RPMI7951 (cell line): ENCODE results near the gene PLEKHA6. TPM values are rescaled to one million over a fixed set of nuclear protein-coding genes. Genes with fewer than 3 reads are reported as not detected.
A peak's percentile ranks its signal among the peaks of the same experiment; 100 is the strongest.

Source experiments
- DNase-seq: peaks from one replicate; pipeline ENCODE4 v3.0.0-alpha.2; 2012; ENCODE audit warnings: low read depth
- total RNA-seq: library from RNA; depleted of rRNA; stranded (reverse); fragments of >200 nt; shearing (Covaris generic); gene quantifications from 2 replicates; pipeline ENCODE4 v1.2.3, GENCODE V29; 2014

PLEKHA6 gene
- total RNA-seq, 1 experiment from 2014 or later, result 0.72 TPM

- DNase-seq, result peak; percentile 61
These were observed 72.8 kb downstream of the PLEKHA6 start for GRCh38 chr1:204286831-204287421.

- no peak for DNase-seq
These were observed 73.4 kb downstream of the PLEKHA6 start for GRCh38 chr1:204286315-204286714.

- DNase-seq, result no peak
These were observed 74.1 kb downstream of the PLEKHA6 start for GRCh38 chr1:204285436-204286305.

DNA sequence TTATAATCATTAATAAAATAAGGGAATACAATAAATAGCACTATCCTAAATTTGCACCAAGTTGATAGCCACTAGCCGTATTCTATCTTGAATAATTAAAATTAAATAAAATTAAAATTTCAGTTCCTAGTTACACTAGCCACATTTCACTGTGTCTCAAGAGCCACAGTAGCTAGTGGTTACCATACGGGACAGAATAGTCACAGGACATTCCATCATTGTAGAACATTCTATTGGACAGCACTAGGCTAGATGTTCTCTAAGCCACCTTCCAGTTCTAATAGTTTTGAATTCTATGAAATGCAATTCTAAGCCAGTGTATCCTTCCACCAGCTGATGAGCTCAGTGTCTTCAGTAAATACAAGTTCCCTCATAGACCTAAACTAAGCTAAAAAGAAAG, 74.8 kb downstream of the PLEKHA6 start:
- no peak for DNase-seq

DNA sequence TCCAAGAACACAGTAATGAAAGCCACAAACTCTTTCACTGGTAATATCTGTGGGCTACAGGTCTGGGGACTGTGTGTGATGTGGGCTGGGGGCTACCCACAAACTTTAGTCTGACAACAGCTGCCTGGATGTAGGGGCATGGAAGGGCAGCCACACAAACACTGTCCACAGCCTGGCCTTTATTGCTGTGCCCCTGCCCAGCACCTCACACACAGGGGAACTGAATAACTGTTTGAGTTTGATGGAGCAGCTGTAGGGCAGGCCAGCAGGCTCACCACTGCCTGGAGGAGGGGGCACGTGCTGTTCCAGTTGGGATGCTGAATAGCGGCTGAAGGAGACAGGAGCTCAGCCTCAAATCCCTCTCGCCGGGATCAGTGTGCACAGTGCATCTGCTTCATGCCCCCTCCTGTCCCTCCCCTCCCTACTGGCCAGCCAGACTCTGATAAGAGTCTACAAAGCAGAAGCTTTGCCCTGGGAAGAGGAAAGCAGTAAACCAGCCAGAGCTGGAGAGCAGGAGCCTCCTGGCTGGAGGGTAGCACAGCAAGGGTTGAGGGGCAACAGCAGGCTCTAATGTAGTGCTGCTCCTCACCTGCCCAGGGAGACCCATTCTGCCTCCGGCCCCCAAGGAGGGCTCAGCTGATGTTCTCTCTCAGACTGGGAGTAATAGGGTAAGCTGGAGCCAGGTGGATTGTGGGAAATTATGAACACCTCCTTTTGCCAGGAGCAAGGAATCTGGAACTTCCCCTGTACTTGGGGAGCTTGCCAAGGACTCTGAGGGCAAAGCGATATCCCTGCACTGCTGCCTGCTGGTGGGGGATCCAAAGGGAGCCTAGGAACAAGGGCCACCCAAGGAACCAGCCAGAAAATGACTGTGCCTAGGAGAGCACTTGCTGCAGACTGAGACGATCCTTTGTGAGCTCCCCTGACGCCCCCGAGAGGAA, 75.7 kb downstream of the PLEKHA6 start:
- DNase-seq, result peak; percentile 46

DNA sequence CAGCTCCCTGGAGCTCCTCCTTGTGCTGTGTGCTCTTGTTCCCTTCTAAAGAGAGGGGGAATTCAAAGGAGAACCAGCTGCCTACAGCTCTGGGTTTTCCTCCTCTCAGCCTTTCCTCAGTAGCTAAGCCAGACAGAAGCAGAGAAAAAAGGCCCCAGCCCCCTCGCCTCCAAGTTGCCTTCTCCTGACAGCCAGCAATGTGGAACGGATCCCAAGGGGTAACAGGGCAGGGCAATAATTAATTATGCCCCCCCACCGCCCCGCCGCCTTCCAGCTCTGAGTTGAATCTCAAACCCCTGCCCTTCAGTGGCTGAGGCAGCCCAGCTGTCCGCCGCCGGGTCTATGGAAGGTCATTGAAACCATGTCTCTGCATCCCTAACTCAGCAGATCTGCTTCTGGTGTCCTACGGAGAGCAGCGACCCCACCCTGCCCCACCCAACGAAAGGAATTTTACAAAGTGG, 76.9 kb downstream of the PLEKHA6 start:
- no peak for DNase-seq

DNA sequence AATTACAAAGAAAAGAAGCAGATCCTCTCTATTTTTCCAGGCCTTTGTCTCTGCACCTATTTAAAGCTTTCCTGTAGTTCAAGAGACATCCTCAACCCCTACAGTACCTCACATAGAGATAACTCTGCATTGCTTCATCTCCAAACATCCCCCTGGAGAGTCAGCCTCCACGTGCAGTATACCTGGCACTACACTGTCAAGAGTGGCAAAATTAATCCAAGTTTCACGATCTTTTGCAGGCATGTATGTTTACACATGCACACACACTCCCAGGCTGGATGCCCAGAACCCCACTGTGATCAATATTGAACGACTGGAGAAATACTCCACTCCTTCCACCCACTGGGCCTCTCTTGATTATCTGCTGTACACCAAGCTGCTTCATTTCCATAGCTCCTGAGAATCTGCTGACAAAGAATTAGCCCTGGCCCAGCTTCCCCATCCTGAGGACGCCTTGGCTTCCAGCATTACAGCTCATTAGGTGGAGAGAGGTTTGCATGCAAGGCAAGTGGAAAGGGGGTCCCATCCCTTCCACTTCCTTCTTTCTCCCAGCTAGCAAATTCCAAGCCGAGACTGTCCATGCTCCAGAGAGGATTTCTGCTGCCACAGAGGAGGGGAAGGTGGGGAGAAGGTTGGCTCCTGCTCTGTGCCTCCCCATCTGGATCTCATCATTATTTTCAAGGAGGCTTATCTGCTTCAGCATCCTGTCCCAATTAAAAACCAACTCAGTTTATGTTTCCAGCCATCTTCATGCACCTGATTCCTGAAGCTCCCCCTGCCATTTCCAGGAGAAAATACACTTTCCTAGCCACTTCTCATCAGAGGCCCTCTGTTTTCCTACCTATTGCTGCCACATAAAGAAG, 79.4 kb downstream of the PLEKHA6 start:
- DNase-seq, result no peak

- DNase-seq, result no peak
These were observed 80.8 kb downstream of the PLEKHA6 start for GRCh38 chr1:204278958-204279357.

DNA sequence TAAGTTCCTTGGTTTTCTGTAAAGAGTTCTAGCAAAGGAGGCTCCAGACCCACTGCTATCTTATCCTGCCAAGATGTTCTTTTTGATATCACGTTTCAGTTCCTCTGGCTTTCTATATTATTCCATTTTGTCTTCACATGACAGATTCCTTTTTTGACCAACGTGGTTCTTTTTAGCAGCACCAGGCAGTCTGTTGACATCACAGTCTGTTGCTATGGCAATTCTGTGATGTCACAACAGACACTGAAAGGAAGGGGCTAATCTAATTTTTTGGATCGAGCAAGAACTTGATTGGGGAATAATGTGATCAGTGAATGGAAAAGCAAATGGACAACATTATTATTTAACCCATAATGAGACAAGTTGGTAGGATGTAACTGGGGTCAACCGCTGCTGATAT, 81.5 kb downstream of the PLEKHA6 start:
- DNase-seq, result no peak

GRCh38 chr1:204277563-204278219, 82.0 kb downstream of the PLEKHA6 start:
- no peak for DNase-seq

- no peak for DNase-seq
These were observed 83.9 kb downstream of the PLEKHA6 start for GRCh38 chr1:204275695-204276370.

DNA sequence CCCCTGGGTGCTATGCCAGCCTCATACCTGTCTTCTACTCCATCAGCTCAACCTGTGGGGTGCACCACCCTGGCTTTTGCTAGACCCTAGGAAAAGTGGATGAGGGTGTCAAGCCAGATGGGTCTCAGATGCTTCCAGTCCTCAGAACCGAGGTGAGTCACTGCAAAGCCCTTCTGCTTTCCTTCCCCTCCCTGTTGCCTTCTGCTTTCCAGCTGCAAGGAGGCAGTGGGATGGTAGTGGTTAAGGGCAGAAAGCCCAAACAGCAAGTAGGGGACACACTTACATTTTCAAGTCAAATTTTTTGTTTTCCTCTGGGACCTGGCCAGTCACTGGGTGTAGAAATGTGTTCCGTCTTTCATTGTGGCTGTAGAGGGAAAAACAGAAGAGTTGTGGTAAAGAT, 85.3 kb downstream of the PLEKHA6 start:
- peak; percentile 82 for DNase-seq

- no peak for DNase-seq
These were observed 87.2 kb downstream of the PLEKHA6 start for GRCh38 chr1:204272505-204272904.

- DNase-seq, result no peak
These were observed 87.8 kb downstream of the PLEKHA6 start for GRCh38 chr1:204271970-204272369.

DNA sequence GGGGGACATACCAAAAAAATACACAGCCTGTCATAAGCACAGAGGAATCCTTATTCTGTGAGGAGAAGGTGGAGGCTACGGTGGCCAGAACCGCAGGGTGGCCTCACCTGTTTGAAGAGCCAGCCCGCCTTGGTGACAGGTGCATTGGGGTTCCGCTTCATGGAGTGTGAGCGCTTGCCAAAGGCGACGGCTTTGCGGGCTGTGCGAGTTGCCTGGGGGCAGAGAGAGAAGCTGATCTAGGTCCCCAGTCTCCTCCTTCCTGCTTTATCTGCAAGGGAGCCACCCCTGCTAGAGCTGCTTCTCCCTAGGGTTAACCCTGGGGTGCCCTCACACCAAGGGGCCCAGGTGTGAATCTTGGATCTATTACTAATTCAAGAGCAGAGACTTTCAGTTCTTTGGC, 91.6 kb downstream of the PLEKHA6 start:
- DNase-seq, result no peak

DNA sequence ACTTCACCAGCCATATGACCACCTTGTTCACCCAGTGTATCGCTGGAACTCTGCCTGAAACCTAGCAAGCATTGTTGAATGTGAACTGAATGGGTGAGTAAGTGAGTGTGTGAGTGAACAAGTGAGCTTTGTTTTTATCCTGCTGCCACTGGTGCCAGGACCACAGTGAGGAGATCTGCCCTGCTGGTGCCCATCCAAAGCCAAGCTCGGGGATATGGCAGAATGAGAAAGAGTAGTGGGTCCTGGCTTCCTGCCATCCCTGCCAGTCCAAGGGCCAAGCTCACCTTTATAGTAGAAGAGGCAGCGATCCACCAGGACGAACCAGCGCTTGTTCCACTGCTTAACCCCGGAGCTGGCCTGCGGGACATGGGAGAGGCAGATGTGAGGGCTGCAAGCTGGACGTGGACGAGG, 92.5 kb downstream of the PLEKHA6 start:
- DNase-seq, result no peak

DNA sequence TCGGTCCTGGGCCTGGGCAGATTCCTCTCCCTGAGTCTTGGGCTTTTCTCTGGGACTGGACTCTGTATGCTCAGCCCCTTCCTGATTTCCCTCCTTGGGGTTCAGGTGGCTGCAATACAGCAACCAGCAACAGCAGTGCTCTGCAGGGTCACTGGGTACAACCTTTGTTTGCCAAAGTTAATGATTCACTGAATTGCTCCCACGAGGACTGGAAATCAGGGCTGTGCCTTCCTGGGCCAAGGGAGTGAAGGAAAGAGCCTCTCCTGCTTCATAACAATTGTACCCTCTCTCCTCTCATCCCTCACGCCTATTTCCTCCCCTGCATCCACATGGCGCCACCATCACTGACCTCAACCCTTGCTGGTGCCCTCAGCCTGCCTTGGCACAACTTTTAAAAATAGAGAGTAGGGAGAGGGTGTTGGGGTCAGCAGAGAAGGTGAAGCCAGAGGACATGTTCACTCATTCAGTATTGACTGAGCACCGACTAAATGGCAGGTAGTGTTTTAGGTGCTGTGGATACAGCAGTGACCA, 93.2 kb downstream of the PLEKHA6 start:
- no peak for DNase-seq

- no peak for DNase-seq
These were observed 94.1 kb downstream of the PLEKHA6 start for GRCh38 chr1:204265665-204266064.

- DNase-seq, result no peak
These were observed 94.9 kb downstream of the PLEKHA6 start for GRCh38 chr1:204264805-204265204.
